HG02623 (cell line): ENCODE results near the gene PFKP.

Experiments used
- ATAC-seq: cut with Tn5 transposase; IDR thresholded peaks from one replicate; pipeline ENCODE4 v1.9.1; 2021; ENCODE audit warnings: moderate library complexity; ENCODE audit not compliant: unreplicated experiment

Gene PFKP

DNA sequence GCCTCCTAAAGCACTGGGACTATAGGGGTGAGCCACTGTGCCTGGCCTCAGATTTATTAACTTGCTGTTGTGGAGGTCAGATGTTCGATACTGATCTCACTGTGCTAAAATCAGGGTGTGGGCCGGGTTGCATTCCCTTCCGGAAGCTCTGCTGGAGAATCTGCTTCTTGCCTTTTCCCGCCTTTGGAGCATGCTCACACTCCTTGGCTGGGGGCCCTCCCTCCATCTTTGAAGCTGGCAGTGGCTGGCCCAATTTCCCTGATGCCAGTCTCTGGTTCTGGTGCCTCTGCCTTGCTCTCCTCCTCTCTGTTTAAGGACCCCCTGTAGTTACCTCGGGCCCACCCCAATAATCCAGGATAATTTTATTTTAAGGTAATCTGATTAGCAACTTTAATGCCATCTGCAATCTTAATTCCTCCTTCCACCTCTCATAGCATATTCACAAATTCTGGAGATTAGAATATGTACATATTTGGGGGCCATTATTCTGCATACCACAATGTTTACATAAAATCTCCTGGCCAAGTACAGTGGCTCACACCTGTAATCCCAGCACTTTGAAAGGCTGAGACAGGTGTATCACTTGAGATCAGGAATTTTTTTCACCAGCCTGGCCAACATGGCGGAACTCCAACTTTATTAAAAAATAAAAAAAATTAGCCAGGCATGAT, 113.1 kb downstream of the PFKP start:
- ATAC-seq = no peak

DNA sequence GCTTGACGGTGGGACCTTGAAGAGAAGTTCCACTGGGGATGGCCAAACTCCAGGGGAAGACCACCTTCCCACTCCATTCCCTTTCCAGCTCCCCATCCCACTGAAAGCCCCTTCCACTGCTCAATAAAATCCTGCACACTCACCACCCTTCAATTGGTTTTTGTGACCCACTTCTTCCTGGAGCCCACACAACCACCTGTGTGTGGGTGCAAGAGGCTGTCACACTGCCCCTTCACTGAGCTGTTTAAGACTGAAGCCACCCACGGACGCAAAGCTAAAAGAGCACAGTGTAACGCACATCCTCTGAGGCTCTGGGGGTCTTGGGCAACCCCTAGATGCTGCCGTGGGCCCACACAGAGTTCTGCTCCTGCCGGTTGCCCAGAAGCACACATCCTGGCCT, 118.0 kb downstream of the PFKP start:
- ATAC-seq = no peak

- ATAC-seq = no peak
Measured at GRCh38 chr10:3186368-3186767, 119.0 kb downstream of the PFKP start.
